Femur (tissue), 1 donor: ENCODE data around the gene SLC24A4.
A peak's percentile ranks its signal among the peaks of the same experiment; 100 is the strongest.

Experiments used
- DNase-seq: peaks from one replicate; pipeline ENCODE4 v3.0.0-alpha.2; 2017

Gene SLC24A4

DNA sequence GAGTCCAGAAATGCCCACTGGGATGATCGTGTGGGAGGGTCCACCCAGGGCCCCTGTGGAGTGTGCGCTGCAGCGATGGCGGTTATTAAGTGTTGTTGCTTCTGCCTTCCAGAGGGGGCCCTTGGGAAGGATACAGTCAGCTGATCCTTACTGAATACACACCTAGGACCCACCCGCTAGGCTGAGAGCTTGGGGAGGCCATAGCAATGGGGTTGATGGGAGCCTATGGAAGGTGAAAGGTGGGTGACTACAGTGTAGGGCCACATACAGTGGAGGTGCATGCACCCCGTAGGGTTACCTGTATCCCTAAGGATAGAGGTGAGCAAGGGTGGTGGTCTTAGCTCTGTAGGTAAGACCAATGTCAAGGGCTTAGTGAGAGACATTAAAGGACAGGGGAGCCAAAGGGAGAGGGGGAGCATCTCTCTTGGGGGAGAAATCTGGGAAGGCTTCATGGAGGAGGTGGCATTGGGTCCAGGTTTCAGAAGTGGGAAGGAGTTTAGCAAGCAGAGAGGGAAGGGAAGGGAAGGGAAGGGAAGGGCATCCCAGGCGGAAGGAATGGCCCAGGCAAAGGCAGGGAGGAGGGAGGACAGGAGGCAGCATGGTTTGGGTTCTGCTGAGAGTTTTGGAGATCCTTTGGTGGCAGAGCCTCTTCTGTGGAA, 117.5 kb downstream of the SLC24A4 start:
- no peak for DNase-seq

DNA sequence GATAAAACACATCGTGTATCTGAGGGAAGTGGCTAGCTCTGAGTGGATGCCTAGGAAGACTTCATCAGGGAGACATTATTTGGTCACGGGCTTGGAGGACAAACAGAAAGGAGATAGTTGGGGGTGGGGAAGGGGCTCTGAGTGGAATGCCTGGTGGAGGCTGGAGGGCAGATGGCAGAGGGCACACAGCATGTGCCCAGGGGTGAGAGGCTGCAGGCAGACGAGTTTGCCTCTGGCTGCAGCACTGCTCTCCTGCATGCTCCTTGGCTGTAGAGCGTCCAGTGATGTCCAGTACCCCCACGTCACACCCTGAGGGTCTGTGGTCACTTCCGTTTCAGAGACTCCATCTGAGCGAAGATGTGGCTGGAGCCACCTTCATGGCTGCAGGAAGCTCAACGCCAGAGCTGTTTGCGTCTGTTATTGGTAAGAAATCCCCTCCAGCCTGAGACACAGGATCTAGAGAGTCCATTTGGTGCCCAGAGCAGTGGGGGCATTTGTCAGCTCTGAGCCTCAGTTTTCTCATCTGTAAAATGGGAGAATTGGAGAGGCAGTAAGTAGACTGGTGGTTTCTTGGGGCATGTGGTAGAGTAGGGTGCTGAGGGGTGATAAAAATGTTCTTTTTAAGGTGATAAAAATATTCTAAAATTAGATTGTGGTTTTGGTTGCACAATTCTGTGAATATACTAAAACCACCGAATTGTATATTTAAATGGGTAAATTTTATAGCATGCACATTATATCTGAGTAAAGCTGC, 119.0 kb downstream of the SLC24A4 start:
- no peak for DNase-seq

GRCh38 chr14:92443167-92443566, 120.2 kb downstream of the SLC24A4 start:
- no peak for DNase-seq

DNA sequence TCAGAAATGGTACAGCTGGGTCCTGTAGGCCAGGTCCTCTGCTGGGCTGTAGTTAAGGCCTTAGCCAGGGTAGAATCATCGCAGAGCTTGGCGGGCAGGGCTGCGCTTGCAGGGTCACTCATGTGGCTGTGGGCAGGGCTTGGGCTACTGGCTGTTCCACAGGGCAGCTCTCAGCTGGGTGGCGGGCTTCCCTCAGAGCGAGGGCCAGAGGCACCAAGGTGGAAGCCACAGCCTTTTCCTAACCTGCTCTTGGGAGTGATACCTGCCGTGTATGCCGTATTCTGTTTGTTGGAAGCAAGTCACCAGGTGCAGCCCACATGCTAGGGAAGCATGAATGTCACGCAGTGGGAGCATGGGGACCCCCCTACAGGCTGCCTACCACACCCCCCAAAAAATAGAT, 120.8 kb downstream of the SLC24A4 start:
- DNase-seq: no peak

DNA sequence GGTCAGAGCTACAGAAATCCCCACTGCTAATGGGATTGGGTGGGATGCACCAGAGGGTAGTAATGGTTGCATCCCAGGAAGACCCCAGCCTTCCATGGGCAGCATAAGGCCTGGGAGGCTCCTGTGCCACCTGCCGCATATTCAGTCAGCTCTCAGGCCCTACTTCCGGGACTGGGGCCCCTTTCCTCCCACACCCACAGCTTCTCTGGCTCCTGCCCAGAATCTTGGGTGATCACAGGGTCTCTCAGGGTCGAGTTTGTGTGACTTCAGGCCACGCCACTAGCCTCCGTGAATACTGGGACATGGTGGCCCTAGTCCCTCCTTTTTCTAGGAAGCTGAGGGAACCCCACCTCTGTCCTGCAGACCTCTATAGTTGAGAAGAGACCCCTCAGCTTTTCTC, 123.8 kb downstream of the SLC24A4 start:
- DNase-seq: no peak

- no peak for DNase-seq
These were observed 124.6 kb downstream of the SLC24A4 start for GRCh38 chr14:92447416-92448197.

- DNase-seq: no peak
These were observed 125.8 kb downstream of the SLC24A4 start for GRCh38 chr14:92448786-92449185.

DNA sequence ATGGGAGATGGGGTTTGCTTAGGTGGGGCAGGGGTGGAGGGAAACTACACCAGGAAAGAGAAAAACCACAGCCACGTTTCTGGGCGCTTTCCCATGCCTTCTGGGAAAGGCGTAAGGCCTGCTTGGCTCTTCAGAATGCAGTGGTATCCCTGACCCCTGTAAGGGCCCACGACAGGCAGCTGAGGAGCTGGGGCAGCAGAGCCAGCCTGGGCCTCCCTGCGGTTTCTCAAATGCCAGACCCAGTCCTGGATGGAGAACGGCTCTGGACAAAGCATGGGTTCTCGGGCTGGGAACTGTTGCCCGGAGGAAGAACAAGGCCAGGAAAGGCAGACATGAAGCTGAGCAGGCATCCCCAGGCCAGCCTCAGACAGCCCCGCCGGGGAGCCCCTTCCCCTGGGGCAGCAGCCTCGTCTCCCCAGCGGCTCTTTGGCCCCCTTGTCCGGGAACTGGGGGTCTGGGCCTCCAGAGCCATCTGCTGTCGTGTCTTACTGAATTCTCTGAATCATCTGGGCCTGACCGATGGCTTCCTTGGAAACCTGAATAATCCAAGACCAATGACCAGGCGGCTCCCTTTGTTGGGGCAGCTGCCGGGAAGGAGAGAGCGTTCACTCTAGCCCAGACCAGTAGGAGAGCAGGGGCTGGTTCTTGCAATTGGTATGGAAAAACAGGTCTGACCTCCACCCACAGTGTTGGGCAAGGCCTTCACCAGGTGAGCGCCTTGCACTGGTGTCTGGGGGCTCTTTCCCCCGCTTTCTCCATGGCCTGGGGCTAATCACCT, 126.6 kb downstream of the SLC24A4 start:
- no peak for DNase-seq

DNA sequence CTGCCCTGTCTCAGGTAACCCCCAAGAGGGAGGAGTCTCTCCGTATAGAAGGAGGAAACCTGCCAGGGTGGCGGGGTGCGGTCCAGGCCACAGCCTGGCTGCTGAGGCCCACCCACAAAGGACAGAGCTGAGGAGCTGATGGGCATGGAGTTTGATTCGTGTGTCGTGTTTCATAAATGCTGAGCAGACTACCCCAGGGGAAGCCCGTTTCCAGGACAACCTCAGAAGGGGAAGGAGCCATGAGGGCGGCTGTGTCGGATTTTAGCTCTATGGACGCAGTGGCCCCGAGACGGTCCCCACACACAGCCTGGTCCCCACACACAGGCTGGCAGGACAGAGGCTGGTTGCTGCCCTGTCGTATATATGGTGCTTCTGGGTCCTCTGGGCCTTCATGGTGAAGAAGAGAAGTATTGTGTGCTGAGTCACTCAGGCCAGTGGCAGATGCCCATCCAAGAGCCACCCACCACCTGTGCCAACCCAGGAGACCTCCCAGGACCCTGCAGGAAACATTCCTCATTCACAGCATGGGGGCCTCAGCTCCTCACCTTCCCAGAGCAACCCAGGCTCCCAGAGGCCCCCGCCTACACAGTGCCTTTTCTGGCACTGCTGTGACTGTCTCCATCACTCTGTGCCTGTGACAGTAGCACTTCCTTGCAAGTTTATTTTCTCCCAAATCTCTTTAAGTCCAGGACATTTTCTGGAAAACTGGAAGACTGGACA, 127.5 kb downstream of the SLC24A4 start:
- no peak for DNase-seq

DNA sequence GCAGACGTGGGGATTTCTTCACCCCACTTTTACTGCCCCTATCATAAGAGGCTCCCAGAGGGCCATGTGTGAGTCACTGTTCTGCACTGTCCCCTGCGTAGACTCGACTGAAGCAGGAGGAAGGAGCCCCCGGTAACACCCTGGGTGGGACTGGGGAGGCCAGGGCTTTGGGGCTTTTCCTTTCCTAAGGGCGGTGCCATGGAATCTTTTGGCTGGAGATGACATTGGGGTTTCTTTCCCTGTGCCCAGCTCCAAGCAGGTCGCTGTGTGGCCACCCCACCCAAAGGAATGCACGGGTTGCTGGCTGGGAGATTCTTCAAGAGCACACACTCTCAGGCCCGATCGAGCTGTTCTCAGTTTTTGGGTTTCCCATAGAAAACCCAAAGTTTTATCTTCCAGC, 128.3 kb downstream of the SLC24A4 start:
- no peak for DNase-seq

- DNase-seq: no peak
These were observed 128.8 kb downstream of the SLC24A4 start for GRCh38 chr14:92451755-92452154.

GRCh38 chr14:92452471-92452870, 129.5 kb downstream of the SLC24A4 start:
- no peak for DNase-seq

GRCh38 chr14:92453691-92454090, 130.7 kb downstream of the SLC24A4 start:
- no peak for DNase-seq

DNA sequence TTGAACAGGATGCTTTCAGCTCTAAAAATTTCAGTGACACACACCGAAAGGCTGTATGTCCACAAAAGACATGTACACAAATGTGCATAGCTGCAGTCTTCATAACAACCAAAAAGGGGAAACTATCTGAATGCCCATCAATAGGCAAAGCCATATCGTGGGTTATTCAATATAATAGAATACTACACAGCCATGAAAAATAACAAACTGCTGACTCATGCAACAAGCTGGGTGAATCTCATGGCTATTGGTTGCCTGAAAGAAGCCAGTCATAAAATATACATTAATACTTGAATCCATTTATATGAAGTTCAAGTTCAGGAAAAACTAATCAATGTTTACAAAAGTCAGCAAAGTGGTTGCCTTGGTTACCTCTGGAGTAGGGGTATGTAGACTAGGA, 132.3 kb downstream of the SLC24A4 start:
- DNase-seq: no peak

DNA sequence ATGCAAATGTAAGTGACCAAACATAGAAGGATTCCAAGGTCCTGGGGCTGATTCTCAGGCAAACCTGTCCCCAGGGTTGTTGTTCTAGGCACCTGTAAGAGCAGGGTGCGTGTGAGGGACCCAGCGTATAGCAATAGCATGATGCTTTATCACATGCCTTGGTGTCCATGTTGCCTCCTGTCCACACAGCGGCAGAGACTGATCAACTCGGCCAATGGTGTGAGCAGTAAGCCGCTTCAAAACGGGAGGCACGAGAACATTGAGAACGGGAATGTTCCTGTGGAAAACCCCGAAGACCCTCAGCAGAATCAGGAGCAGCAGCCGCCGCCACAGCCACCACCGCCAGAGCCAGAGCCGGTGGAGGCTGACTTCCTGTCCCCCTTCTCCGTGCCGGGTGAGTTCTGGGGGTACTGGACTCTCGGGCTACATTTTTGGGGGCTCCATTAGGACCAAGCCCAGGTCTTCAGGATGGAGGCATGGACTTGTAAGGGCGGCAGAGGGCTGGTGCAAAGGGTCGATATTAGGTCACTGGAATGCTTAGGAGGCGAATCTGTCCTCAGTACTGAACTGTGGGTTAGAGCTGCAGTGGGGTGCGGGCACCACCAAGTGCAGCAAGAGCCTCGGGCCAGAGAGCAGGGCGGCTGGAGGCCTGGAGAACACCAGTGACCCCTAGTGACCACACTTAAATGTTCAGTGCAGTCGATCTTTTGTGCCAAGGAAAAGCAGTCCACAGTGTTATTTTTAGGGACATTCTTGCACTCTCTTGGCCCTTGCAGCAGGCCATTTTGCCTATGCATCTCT, 133.4 kb downstream of the SLC24A4 start:
- peak; percentile 79 for DNase-seq

DNA sequence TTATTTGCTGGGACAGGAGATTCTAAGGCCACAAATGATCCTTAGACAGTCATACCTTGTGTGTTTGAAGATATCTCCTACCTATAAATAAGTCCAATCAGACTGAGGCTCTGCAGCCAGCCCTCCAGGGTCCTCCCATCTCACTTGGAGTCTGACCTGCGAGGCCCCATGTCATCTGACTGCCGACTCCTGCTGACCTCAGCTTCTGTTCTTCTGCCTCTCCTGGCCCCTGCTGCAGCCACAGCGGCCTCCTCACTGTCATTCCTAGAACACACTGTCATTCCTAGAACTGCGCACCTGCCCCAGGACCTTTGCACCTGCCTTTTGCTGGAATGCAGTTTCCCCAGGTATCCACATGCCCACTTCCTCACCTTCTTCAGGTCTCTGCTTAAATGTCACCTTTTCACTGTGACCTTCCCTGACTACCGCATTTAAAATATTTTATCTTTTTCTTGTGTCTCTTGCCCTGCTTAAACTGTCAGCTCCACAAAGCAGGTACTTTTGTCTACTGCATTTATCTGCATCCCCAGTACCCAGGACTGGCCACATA, 134.1 kb downstream of the SLC24A4 start:
- no peak for DNase-seq

DNA sequence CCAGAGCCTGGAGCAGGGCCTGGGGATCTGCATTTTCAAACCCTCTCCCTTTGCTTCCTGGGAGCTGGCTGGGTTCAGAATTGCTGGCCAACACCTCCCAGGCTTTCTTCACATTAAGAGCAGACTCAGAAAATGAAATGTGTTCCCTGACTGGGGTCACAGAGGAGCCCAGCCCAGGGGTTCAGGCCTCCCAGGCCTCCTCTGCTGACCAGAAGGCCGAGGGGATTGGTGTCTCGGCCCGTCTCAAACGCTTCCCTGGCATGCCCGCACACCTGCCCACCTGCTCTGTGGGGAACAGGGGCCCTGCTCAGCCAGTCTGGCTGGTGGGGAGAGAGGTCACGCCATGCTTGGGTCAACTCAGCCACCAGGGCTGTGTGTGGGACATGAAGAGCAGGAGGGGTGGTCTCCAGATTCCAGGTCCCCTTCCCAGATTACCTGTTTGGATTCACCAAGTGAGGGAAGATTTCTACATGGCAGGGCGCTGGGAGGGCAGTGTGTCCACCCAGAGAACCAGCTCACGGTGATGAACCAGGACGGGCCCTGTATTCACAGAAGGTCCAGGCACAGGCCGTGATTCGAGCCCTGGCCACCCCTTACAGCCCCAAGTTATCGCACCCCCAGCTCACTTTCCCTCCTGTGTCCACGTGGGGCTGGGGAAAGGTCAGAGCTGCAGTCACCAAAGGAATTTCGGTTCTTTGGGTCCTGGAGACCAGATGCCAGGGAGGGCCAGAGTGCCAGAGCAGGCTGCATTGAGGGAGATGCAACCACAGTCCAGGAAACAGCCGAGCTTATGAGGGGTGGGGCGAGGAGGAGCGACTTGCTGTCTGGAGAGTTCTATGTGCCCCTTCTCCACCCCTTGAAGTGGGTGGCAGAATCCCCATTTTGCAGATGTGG, 135.4 kb downstream of the SLC24A4 start:
- DNase-seq: no peak

DNA sequence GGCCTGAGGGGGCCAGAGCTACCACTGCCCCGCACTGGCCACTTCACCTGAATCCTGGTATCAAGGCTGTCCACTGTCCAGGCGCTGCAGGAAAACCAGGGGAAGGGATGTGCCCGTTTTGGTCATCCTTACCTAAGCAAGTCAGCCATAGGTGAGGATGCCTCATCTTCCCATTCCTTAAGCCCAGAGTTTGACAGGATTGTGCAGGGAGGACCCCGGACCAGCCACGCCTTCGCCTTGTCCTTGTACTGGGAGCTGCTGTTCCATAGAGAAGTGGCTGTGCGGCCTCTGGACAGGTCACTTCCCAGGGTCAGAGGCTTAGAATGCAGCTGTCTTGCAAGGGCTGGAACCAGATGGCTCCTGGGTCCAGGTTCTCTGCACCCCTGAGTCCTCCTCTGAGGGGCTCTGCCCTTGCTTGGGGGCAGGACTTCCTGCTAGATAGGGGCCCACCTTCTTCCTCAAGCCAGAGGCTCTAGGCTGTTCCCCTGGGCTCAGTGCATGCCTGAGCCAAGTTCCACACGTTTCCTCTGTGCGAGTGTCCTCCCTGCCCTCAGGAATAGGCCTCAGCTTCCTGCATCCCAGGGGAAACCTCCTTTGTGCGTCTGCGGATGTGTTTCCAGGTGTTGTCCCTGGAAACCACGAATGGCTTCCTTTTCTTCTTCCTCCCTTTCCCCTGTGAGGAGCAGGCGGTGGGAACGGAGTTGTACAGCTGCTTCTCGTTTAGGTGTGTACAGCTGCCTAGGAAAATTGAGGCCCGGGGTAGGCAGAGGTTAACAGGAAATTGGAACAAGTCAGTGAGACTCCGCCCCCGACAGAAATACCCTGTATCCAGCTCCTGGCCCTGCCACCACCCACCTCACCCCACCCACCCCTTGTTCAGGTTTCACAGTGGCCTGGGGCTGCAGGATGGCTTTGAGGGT, 136.3 kb downstream of the SLC24A4 start:
- peak; percentile 61 for DNase-seq

DNA sequence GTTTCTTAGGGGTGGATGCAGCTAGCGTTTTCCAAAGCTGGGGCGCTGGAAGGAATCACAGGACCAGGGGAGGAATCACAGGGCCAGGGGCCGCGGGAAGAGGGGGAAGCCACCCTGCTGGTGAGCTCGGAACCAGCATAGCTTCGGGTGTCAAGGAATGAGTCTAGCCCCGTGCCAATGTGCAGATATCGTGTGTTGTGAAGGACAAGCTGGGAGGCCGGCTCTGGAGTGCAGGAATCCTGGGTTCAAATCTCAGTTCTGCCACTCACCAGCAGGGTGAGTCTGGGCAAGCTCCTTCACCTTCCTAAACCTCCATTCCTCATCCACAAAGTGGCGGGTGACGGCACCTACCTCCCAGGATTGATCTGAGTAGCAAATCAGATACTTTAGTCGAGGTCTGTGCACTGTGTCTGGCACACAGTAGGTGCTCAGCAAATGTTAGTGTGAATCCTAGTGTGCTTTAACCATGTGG, 137.0 kb downstream of the SLC24A4 start:
- no peak for DNase-seq
